Mammary epithelial cell (primary cell): ENCODE results near the gene LIN9.

Experiments used
- CTCF ChIP-seq, 2 donors: IDR thresholded peaks in 1 of 2; conservative IDR thresholded peaks in 1 of 2; 2 replicates each; pipeline ENCODE4 v1.5.1; 2011 to 2012; ENCODE audit warnings: inconsistent platforms in 2 of 2, low read length in 2 of 2, mild to moderate bottlenecking in 2 of 2, control low read depth in 1 of 2, low read depth in 1 of 2; ENCODE audit not compliant: insufficient read depth in 1 of 2; ENCODE audit errors: extremely low read depth in 1 of 2
- EZH2 ChIP-seq: IDR thresholded peaks from 2 replicates; pipeline ENCODE4 v1.6.1; 2012; ENCODE audit warnings: low read length, inconsistent platforms, borderline replicate concordance

- no peak for TF ChIP-seq CTCF (conservative IDR thresholded peaks at IDR 0.05 in 1 of 2, IDR thresholded peaks at IDR 0.05 in 1 of 2; ENCODE audit: extremely low read depth in 1 of 2, insufficient read depth in 1 of 2, low read depth in 1 of 2, low read length in 2 of 2)
- TF ChIP-seq EZH2, result no peak
These were observed 28.4 kb upstream of the LIN9 start for GRCh38 chr1:226337276-226337875.
